HepG2 (cell line): ENCODE results near the gene HJURP. TPM values are rescaled to one million over a fixed set of nuclear protein-coding genes. Genes with fewer than 3 reads are reported as not detected.

Experiments
- ATAC-seq: fragments of 200-7000 bp; cut with Tn5 transposase; 3 replicates; pipeline ENCODE4 v1.9.1; 2020; ENCODE audit warnings: mild to moderate bottlenecking, moderate library complexity
- BruUV-seq: library from RNA; stranded (reverse); fragments of 400-500 nt; replicated peaks from 2 replicates; lab custom pipeline; 2021; lab: Mats Ljungman, UMichigan
- CTCF ChIA-PET: fragments of 300-600 bp; formaldehyde crosslinking; extraction: SDS; loops from one replicate; lab custom pipeline; 2021; ENCODE audit warnings: low total read pairs, inconsistent platforms, low intra/inter-chr PET ratio; lab: Yijun Ruan, JAX
- POLR2A ChIA-PET: fragments of 350-600 bp; sonication (Branson Sonifier 250); formaldehyde crosslinking; loops from one replicate; lab custom pipeline; 2020; ENCODE audit warnings: antibody characterized with exemption, inconsistent platforms; lab: Yijun Ruan, JAX
- DNase-seq: peaks from one replicate; pipeline ENCODE4 v3.0.0-alpha.2; 2015; ENCODE audit warnings: low spot score
- FAIRE-seq: peaks from 3 replicates; lab custom pipeline; 2011; peaks lifted over from hg19 to GRCh38; lab: Jason Lieb, UNC
- H2AFZ ChIP-seq: one replicate; pipeline ENCODE4 v1.6.1; 2011; ENCODE audit warnings: low read length, inconsistent platforms
- H3K27ac ChIP-seq: fragments of 300-600 bp; 3 replicates; pipeline ENCODE4 v1.8.0; 2011; ENCODE audit warnings: mixed run types, mild to moderate bottlenecking, mixed read lengths, low read length, inconsistent platforms; ENCODE audit not compliant: insufficient read depth; ENCODE audit errors: extremely low read length
- H3K27me3 ChIP-seq, 2 experiments: fragments of 200-600 bp in 1 of 2; 2 replicates in 1 of 2; 3 replicates in 1 of 2; pipeline versions ENCODE4 v1.6.0 to v1.8.0; 2011; ENCODE audit warnings: low read length in 2 of 2, mild to moderate bottlenecking in 2 of 2, moderate library complexity in 2 of 2, inconsistent platforms in 1 of 2; ENCODE audit not compliant: insufficient read depth in 2 of 2, control insufficient read depth in 1 of 2
- H3K36me3 ChIP-seq, 2 experiments: fragments of 200-600 bp in 1 of 2; replicated peaks in 1 of 2; 2 replicates in 1 of 2; 3 replicates in 1 of 2; pipeline versions ENCODE4 v1.5.1 to v1.8.0; 2011; ENCODE audit warnings: low read length in 2 of 2, inconsistent platforms in 1 of 2; ENCODE audit not compliant: insufficient read depth in 2 of 2, control insufficient read depth in 1 of 2
- H3K4me1 ChIP-seq: 2 replicates; pipeline ENCODE4 v1.5.1; 2012; ENCODE audit warnings: low read length, inconsistent platforms; ENCODE audit not compliant: insufficient read depth
- H3K4me2 ChIP-seq: 2 replicates; pipeline ENCODE4 v1.6.0; 2011; ENCODE audit warnings: low read depth, low read length, inconsistent platforms
- H3K4me3 ChIP-seq, 3 experiments: fragments of 200-600 bp in 1 of 3; sonication (generic), shearing (Covaris generic) in 1 of 3; replicated peaks in 1 of 3; 2 replicates each; pipeline ENCODE4 v1.5.1; 2011 to 2016; ENCODE audit warnings: low read length in 3 of 3, inconsistent platforms in 2 of 3, low read depth in 2 of 3, mild to moderate bottlenecking in 2 of 3, control low read depth in 1 of 3, mixed read lengths in 1 of 3; ENCODE audit not compliant: insufficient read depth in 1 of 3
- H3K79me2 ChIP-seq: one replicate; pipeline ENCODE4 v1.6.1; 2011; ENCODE audit warnings: low read length, inconsistent platforms; ENCODE audit not compliant: insufficient read depth
- H3K9ac ChIP-seq: 2 replicates; pipeline ENCODE4 v1.6.0; 2011; ENCODE audit warnings: mild to moderate bottlenecking, low read depth, low read length, inconsistent platforms; ENCODE audit not compliant: insufficient read depth
- H3K9me3 ChIP-seq: 2 replicates; pipeline ENCODE4 v1.5.1; 2012; ENCODE audit warnings: mild to moderate bottlenecking, low read length
- H4K20me1 ChIP-seq: 2 replicates; pipeline ENCODE4 v1.6.0; 2011; ENCODE audit warnings: inconsistent platforms, mild to moderate bottlenecking, low read length, moderate library complexity; ENCODE audit not compliant: insufficient read depth
- ATF7-NPFF ChIP-seq: sonication (generic); formaldehyde crosslinking; IDR thresholded peaks from 2 replicates; pipeline ENCODE4 v1.8.1; 2023; ENCODE audit warnings: mild to moderate bottlenecking, low read depth, missing genetic modification reagents, moderate library complexity
- DR1 ChIP-seq: sonication (generic); formaldehyde crosslinking; IDR thresholded peaks from 2 replicates; pipeline ENCODE4 v1.8.0; 2021; ENCODE audit warnings: mild to moderate bottlenecking, missing genetic modification reagents, inconsistent platforms
- DZIP1 ChIP-seq: sonication (generic); formaldehyde crosslinking; IDR thresholded peaks from 2 replicates; pipeline ENCODE4 v1.5.0; 2020; ENCODE audit warnings: mild to moderate bottlenecking, missing genetic modification reagents
- FIP1L1 ChIP-seq: fragments of 200-400 bp; formaldehyde crosslinking; IDR thresholded peaks from 2 replicates; pipeline ENCODE4 v1.6.1; 2018; ENCODE audit warnings: low read depth, mild to moderate bottlenecking, low read length, moderate library complexity, borderline replicate concordance; ENCODE audit not compliant: insufficient read depth
- GABPB1 ChIP-seq: IDR thresholded peaks from 2 replicates; pipeline ENCODE4 v1.6.1; 2016; ENCODE audit warnings: mild to moderate bottlenecking, missing genetic modification reagents, moderate library complexity, missing compliant biosample characterization
- HDAC1 ChIP-seq: sonication (generic); formaldehyde crosslinking; IDR thresholded peaks from 2 replicates; pipeline ENCODE4 v1.5.1; 2020; ENCODE audit warnings: mild to moderate bottlenecking, missing genetic modification reagents
- IRF2 ChIP-seq: IDR thresholded peaks from 2 replicates; pipeline ENCODE4 v1.6.1; 2018; ENCODE audit warnings: missing genetic modification reagents, missing compliant biosample characterization
- MATR3 ChIP-seq: sonication (generic); formaldehyde crosslinking; IDR thresholded peaks from 2 replicates; pipeline ENCODE4 v1.4.0; 2020; ENCODE audit warnings: missing genetic modification reagents
- NKX3-1 ChIP-seq: sonication (generic); formaldehyde crosslinking; IDR thresholded peaks from 2 replicates; pipeline ENCODE4 v1.5.0; 2020; ENCODE audit warnings: missing genetic modification reagents
- NR2F2 ChIP-seq: IDR thresholded peaks from 2 replicates; pipeline ENCODE4 v1.6.1; 2012; ENCODE audit warnings: low read depth, inconsistent platforms, borderline replicate concordance
- NR3C1 ChIP-seq: sonication (generic); formaldehyde crosslinking; IDR thresholded peaks from 2 replicates; pipeline ENCODE4 v1.4.0; 2020; ENCODE audit warnings: missing genetic modification reagents
- RXRA ChIP-seq: sonication (generic); formaldehyde crosslinking; IDR thresholded peaks from 2 replicates; pipeline ENCODE4 v1.5.1; 2020; ENCODE audit warnings: missing genetic modification reagents
- SMARCC2 ChIP-seq: fragments of 450-650 bp; IDR thresholded peaks from 2 replicates; pipeline ENCODE4 v1.6.1; 2017; ENCODE audit warnings: antibody characterized with exemption, mild to moderate bottlenecking
- ZBTB43 ChIP-seq: sonication (generic); formaldehyde crosslinking; conservative IDR thresholded peaks from 2 replicates; pipeline ENCODE4 v1.4.0; 2020; ENCODE audit warnings: missing genetic modification reagents
- ZMYM3 ChIP-seq: sonication (generic); formaldehyde crosslinking; IDR thresholded peaks from 2 replicates; pipeline ENCODE4 v1.5.1; 2020; ENCODE audit warnings: mild to moderate bottlenecking, missing genetic modification reagents
- ZNF337 ChIP-seq: sonication (generic); formaldehyde crosslinking; IDR thresholded peaks from 2 replicates; pipeline ENCODE4 v1.5.1; 2020; ENCODE audit warnings: missing genetic modification reagents, low read depth, mild to moderate bottlenecking, borderline replicate concordance
- ZNF558 ChIP-seq: sonication (generic); formaldehyde crosslinking; IDR thresholded peaks from 2 replicates; pipeline ENCODE4 v1.9.0; 2022; ENCODE audit warnings: mild to moderate bottlenecking, missing genetic modification reagents, borderline replicate concordance
- ZNF841 ChIP-seq: sonication (generic); formaldehyde crosslinking; IDR thresholded peaks from 2 replicates; pipeline ENCODE4 v1.8.1; 2023; ENCODE audit warnings: missing genetic modification reagents, borderline replicate concordance
- ZSCAN29 ChIP-seq: sonication (generic); formaldehyde crosslinking; conservative IDR thresholded peaks from 2 replicates; pipeline ENCODE4 v1.4.0; 2020; ENCODE audit warnings: mild to moderate bottlenecking, missing genetic modification reagents
- WGBS: methylation state at CpG from one replicate; pipeline ENCODE4 v1.1.6; 2017; ENCODE audit warnings: low lambda C conversion rate; 5-methylcytosine and 5-hydroxymethylcytosine counted together
- in situ Hi-C: cut with HindIII; loops from 2 replicates; pipeline ENCODE4 v1.10.0; 2017; ENCODE audit warnings: low pct_unique_long_range_greater_than_20kb; ENCODE audit not compliant: extremely low pct_ligation_motif_present
- intact Hi-C: fragments of 100-400 bp; cut with micrococcal nuclease; formaldehyde crosslinking; loops from one replicate; pipeline ENCODE4 v1.10.0; 2022; ENCODE audit not compliant: unreplicated experiment
- polyA plus RNA-seq, 8 experiments: library from polyadenylated mRNA; depleted of rRNA in 3 of 8; stranded (reverse) in 7 of 8; unstranded in 1 of 8; fragments of >200 nt; fragmentation: Illumina TruSeq in 4 of 8; extraction: Trizol in 4 of 8; gene quantifications; 2 replicates each; pipeline versions ENCODE4 v1.2.1 to v1.2.3, GENCODE V29; 2011 to 2016; ENCODE audit warnings: low read depth in 4 of 8, missing spikeins in 1 of 8, mixed read lengths in 1 of 8; ENCODE audit not compliant: insufficient read depth in 1 of 8
- total RNA-seq, 5 experiments: library from RNA; depleted of rRNA; stranded (reverse); fragments of >200 nt; fragmentation: Illumina TruSeq; extraction: Trizol; gene quantifications; 2 replicates each; pipeline ENCODE4 v1.2.3, GENCODE V29; 2016; ENCODE audit warnings: low read depth in 1 of 5
- TF ChIP-seq, protein P1 (sequence below): sonication (generic); formaldehyde crosslinking; IDR thresholded peaks from 2 replicates; pipeline ENCODE4 v1.4.0; 2020; ENCODE audit warnings: missing genetic modification reagents

HJURP gene
- total and polyA plus RNA-seq, 2 of the 13 experiments (the other 11 are each of a cell fraction or from before 2014, with no cell fraction given) = 36.3 to 43.9 TPM

DNA sequence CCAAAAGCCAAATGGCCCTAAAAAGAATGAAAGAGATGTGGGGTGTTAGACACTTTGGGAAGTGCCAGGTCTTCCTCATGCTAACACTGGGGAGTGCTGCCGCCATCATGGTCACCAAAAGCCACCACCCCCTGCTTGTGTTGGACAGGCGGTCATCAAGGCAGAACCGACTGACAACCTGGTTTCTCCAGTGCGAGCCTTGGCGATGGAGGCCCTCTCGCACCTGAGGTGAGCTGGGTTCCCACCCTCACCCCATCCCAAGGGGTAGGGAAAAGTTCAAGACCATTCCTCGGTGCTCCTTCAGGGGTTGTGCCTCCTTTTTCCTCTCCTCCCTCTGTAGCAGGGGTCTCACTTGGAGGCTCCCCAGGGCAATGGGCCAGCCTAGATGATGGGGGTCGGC, 42.6 kb downstream of the HJURP start (continued):
- TF ChIP-seq DZIP1 (CRISPR knock-in tag) (no peak), ZNF558 (CRISPR knock-in tag) (no peak), NR2F2 (no peak)
- TF ChIP-seq, all 625 proteins: peak for 0

DNA sequence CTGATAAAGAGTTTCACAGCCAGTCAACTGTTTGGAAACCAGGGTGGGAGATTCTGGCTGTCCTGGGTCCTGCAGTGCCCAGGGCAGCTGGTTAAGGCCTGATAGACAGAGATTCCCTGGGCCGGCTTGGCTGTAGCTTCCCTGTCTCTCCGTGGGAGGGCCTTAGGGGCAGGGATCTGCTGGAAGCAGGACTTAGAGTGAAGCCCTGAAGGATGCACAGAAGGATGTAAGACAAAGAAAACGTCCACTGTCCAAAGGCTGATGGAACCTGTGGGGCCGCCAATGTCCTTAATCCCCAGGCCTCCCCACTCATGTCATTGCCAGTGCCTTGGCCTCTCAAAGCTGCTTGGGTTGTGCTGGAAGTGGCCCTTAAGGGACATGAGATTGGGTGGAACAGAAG, 43.2 kb downstream of the HJURP start:
- H3K4me1 ChIP-seq = no peaks in the 10 kb centered on the region
- no peaks in the 10 kb centered on the region for H3K79me2 ChIP-seq
- ATAC-seq (no peak), DNase-seq (no peak), FAIRE-seq (no peak)
- H3K4me2 ChIP-seq = no peak overlapping the region
- no peak overlapping the region for H3K9ac ChIP-seq
- H3K27me3 ChIP-seq = peaks cover 0 to 38% of the 10 kb centered on the region in 2 experiments; a peak in 3 of 5 replicates
- no peak overlapping the region for H2AFZ ChIP-seq
- H4K20me1 ChIP-seq = no peaks in the 10 kb centered on the region
- TF ChIP-seq ATF7-NPFF = no peak
- no peak for TF ChIP-seq NKX3-1 (CRISPR knock-in tag)
- TF ChIP-seq, protein P1, sequence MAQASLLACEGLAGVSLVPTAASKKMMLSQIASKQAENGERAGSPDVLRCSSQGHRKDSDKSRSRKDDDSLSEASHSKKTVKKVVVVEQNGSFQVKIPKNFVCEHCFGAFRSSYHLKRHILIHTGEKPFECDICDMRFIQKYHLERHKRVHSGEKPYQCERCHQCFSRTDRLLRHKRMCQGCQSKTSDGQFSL = no peak
- TF ChIP-seq IRF2 (CRISPR knock-in tag) = no peak
- no peak for TF ChIP-seq SMARCC2
- TF ChIP-seq GABPB1 (CRISPR knock-in tag) = no peak
- no peak for TF ChIP-seq ZBTB43
- no peak for TF ChIP-seq MATR3
- no peak for TF ChIP-seq DR1 (CRISPR knock-in tag)
- TF ChIP-seq ZMYM3 (CRISPR knock-in tag) = no peak
- no peak for TF ChIP-seq HDAC1
- no peak for TF ChIP-seq NR3C1 (CRISPR knock-in tag)
- no peak for TF ChIP-seq FIP1L1
- TF ChIP-seq RXRA (CRISPR knock-in tag) = no peak
- no peak for TF ChIP-seq ZNF841 (CRISPR knock-in tag)
- TF ChIP-seq ZNF337 = no peak
- no peak for TF ChIP-seq ZSCAN29 (CRISPR knock-in tag)
- no peaks in the 10 kb centered on the region for H3K36me3 ChIP-seq
- intact Hi-C loops (no loop called here), in situ Hi-C loops (no loop called here)
- no peaks in the 10 kb centered on the region for H3K9me3 ChIP-seq
- H3K27ac ChIP-seq = no peak overlapping the region
- CTCF ChIA-PET = no interaction called here
- no TSS peak for BruUV-seq
- POLR2A ChIA-PET = no interaction called here
- WGBS = 42% methylated on average over 4 of the region's 4 CpGs
- H3K4me3 ChIP-seq = no peak overlapping the region
